GF-D8 (cell line): Measurements from ENCODE around the gene HERC5.
"Not testable (repeated sequence)": the region's sequence is repeated elsewhere in the genome, so short reads cannot be mapped to it uniquely, and the experiment has no call there.

Experiments used
- DNase-seq: peaks from one replicate; lab custom pipeline; 2025; lab: John Stamatoyannopoulos, UW

HERC5 gene

DNA sequence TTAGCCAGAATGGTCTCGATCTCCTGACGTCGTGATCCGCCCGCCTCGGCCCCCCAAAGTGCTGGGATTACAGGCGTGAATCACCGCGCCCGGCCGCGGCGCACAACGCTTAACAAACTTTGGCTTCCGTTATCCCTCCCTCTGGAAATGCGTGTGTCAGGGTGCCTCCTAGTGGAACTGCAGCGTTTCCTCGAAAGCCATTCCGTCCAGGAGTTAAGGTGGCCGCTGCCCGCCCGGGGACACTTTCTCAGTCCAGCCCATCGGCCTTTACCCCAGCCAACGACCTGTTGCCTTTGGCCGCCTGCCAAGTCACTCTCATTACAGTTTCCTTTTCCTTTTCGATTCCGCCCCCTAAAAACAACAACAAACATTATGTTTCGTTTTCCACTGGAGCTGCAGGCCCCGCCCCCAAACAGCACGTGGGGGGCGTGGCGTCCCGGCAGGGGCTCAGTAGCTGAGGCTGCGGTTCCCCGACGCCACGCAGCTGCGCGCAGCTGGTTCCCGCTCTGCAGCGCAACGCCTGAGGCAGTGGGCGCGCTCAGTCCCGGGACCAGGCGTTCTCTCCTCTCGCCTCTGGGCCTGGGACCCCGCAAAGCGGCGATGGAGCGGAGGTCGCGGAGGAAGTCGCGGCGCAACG is at the start of gene HERC5:
HERC5 (plus strand) TSS at position 450 of the 637 bp plus-strand sequence; CDS start at position 601, 151 bp downstream.
- peak; percentile 81 for DNase-seq

DNA sequence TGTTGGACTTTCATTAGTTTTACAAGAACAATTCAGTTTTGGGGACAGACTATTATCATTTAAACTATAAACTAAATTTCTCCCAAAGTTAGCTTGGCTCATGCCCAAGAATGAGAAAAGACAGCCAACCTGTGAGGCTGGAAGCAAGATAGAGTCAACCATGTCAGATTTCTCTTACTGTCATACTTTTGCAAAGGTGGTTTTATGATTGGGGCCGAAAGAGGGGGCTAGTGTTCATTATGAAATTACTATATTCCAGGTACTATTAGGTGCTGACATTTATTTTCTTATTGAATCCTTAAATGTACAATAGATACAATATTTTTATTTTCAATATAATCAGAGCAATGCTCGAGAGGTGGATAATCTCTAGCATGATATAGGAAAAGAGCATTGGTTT is 47.7 kb upstream of the HERC5 start:
- no peak for DNase-seq

DNA sequence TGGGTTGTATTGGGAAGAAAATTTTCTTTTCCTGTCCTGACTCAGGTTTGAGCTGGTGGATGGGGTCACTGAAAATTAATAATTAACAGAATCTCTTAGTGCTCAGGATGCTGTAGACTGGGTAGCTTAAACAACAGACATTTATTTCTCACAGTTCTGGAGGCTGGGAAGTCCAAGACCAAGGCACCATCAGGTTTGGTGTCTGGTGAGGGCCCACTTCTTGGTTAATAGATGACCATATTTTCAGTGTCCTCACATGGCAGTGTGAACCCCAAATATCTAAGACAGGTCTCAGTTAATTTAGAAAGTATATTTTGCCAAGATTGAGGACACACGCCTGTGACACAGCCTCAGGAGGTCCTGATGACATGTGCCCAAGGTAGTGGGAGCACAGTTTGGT is 47.1 kb upstream of the HERC5 start:
- no peak for DNase-seq

DNA sequence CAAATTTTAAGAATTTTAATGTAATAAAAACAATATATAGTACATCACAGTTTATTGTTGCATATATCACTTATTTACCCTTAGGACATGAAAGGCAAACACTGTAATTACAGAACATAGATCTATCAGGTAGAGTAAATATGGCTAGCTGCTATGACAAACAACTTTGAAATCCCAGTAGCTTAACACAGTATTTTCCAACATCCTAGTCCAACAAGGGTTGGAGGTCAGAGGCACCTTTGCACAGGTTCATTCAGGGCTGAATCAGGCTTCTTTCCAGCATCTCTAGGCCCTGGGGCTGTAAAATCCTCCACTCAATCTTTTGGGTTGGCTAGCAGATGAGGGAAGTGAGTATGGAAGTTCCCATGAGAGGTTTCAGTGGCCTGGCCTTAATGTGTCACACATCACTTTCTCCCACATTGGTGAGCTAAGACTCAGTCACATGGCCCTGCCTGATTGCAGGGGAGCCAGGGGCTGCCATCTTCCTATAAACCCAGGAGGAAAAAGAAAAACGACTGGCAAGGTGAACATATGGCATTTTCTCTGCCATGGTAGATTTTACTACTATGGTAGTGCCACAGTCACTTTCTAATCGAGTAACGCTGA is 45.3 kb upstream of the HERC5 start:
- no peak for DNase-seq

DNA sequence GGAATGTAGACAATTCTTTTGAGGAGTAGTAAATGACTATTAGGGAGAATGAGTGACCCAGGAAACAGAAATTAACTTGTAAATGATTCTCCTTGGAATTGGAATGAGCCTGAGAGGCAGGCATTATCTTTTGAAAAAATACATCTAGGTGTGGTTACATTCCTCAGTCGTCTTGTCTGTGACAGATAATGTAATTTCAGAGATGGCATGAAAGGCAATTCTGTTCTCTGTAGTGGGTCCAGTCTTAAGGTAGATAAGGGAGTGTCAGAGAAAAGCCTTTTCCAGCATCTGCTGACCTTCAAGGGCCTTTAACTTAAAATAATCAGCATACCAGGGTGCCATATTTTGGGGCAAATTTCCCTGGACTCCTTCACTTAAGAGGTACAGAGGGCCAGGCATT is 43.1 kb upstream of the HERC5 start:
- DNase-seq: no peak

DNA sequence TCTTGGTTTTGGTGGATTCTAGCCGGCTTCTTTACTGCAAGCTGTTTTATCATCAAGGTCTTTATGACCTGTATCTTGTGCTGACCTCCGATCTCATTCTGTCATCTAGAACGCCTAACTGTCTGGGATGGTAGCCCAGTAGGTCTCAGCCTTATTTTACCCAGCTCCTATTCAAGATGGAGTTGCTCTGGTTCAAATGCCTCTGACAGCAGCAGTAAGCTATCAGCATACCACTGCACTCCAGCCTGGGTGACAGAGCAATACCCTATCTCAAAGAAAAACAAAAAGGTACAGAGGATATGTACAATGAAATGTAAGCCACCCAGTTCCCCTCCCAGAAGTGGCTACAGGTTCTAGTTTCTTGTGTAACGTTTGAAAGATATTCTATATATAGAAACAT is 42.2 kb upstream of the HERC5 start:
- DNase-seq: no peak

DNA sequence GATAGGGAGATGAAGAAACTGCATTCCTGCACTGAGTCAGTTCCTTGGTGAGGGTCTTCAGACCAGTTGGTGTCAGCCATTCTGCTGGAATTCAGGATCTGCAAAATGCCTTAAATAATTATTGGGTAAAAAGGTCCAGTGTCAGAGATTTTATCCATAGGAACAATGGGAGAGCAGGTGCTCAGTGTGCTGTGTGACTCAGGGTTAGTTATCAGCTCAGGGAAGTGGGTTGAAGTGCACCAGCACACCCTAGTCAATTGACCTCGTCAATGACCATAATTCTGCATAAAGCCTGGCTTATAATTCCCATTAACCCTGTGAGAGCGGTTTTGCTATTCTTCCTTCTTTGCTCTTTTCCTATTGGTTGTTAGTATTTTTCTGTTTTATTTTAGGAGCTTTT is 40.9 kb upstream of the HERC5 start:
- no peak for DNase-seq

DNA sequence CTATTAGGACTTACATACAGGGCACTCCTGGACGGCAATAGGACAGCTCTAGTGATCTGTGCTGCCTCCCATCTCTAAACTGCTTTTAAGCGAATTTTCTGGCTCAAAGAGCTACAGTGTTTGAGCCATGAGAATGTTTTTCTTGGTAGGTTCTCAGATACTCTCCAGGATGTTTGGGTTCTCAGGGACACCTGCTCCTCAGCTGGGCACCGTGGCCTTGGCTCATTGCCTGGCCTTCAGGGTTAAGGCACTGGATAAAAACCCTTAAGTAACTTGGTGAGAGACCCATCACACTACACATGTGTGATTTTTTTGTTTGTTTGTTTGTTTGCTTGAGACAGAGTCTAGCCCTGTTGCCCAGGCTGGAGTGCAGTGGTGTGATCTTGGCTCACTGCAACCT is 38.5 kb upstream of the HERC5 start:
- DNase-seq: no peak

DNA sequence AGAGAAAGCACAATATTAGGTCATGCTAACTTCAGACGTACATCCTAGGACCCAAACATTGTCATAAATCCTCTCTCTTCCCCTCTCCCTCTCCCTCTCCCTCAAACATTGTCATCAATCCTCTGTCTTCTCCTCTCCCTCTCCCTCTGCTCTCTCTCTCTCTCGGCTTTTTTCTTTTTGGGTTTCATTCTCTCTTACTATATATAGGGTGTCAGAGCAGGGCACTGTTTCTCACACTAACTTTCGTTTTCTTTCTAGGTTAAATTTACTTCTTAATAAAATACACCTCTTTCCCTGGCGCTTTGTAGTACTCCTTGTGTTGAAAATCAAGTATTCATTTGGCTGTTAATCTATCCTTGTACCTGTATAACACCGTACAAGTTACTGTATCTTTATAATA is 37.0 kb upstream of the HERC5 start:
- no peak for DNase-seq

DNA sequence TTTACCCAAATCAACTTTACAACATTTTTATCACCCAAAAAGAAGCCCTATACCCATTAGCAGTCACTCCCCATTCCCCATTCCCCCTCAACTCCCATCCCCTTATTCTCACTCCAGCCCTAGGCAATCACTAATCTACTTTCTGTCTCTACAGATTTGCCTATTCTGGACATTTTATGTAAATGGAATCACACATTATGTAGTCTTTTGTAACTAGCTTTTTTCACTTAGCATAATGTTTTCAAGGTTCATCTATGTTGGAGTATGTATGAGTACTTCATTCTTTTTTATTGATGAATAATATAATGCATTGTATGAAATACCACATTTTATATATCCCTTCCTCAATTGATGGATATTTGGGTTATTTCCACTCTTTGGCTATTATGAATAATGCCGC is 36.1 kb upstream of the HERC5 start:
- DNase-seq: no peak

DNA sequence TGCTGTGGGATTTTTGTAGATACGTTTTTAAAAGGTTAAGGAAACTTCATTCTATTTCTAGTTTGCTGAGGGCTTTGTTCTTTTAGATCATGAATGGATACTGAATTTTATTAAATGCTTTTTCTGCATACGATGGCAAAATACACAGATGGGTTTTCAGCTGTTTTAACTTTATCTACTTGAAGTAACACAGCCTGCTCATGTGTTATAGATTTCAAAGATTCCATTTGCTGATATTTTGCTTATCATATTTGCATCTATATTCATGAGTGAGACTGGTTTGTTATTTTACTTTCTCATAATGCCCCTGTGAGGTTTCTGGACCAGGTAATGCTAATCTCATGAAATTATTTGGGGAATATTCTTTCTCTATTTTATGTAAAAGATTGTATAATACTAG is 34.5 kb upstream of the HERC5 start:
- no peak for DNase-seq

DNA sequence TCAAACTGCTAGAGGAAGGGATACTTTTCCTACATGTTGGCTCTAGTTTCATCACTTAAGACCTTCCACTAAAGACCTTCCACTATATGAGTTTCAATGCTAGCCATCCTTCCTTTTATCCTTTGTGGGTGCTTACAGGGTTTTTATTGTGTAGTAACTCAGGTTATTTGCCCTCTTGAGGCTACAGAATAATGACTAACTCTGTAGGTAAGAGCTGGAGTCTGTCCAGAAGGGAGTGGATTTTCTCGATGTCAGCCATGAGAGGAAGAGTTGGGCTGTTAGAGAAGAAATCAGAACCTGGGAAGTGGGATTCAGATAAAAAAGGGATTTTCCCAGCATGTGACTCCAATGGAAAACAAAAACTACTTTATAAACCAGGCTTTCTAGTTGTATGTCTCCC is 27.5 kb upstream of the HERC5 start:
- no peak for DNase-seq

DNA sequence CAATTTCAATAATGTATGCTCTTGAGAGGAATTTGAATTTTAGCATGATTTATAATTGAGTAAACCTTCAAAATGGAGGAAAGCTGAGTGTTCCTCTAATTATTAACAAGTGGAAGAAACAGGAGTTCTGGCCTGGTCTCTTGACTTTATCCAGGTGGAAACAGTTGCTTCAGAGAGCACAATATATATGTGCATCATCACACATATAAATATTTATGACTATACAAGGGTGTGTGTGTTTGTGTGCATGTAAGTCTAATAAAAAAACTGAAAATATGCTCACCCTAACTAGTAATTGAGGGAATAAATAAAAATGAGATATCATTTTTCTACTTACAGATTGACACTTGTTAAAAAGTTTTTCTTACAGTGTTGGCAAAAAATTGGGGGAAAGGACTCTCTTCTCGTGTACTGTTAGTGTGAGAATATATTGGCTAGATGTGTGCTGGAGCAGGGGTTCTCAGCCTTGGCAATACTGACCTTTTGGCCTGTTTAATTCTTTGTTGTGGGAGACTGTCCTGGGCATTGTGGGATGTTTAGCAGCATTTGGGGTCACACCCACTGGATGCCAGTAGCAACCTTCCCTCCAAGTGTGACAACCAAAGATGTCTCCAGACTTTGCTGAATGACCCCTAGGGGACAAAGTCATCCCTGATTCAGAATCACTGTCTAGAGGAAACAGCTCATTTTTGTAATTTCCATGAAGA is 20.8 kb upstream of the HERC5 start:
- no peak for DNase-seq

DNA sequence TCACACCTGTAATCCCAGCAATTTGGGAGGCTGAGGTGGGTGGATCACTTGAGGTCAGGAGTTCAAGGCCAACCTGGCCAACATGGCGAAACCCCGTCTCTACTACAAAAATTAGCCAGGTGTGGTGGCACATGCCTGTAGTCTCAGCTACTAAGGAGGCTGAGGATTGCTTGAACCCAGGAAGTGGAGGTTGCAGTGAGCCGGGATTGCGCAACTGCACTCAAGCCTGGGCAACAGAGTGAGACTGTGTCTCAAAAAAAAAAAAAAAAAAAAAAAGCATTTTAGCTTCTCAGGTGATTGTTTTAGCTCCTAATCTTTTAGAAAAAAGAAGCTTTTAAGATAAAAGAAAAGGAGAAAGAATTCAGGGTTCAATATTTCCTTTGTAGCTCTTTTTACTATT is 19.0 kb upstream of the HERC5 start:
- not testable (repeated sequence) for DNase-seq

DNA sequence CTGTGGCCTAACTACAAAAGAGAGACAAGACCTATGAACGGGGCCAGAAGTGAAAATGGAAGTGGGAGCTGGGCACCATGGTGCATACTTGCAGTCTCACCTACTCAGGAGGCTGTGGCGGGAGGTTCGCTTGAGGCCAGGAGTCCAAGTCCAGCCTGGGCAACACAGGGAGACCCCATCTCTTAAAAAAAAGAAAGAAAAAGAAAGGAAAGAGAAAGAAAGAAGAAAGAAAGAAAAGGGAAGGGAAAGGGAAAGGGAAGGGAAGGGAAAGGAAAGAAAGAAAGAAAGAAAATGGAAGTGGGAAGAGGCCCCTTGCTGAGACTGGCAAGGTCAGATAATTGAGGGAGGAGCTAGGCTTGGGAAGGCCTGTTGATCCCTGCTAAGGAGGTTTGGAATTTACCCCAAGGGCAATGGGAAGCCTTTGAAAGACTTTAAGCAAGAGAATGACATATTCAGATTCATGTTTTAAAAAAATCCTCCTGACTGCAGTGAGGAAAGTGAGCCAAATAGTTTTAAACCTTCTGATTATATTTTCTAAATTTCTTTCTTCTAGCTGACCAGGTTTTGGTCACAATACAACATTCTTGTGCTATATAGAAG is 17.7 kb upstream of the HERC5 start:
- DNase-seq: no peak

DNA sequence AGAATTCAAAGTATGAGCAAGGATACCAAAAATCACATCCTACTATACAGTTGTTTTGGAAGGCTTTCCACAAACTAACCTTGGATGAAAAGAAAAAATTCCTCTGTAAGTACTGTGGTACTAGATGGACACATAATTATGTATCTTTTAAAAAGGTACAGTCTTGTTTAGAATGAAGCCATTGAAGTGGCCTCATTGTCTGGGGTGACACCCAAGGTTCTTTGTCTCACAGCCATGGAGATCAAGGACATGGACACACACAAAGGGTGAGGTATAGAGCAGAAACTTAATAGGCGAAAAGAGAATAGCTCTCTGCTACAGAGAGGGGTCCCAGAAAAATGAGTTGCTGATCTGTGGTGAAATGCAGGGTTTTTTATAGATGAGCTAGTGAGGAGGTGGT is 16.8 kb upstream of the HERC5 start:
- no peak for DNase-seq

DNA sequence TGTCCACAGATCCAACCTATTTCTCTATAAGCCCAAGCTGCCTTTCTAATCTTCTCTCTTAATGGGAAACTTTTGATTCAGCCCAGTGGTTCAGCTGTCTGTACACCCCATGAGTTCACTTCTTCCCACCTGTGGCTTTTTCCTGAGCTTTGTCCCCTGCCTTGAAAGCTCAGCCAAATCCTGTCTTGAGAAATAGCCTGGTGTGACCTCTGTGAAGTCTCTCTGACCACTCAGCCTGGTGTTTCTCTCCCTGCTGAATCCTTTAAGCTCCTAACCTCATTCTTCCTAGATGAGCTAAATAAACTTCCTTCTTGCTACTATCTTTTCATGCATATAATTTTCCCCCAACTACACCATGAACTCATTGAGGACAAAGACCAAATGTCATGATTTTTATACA is 15.2 kb upstream of the HERC5 start:
- DNase-seq: no peak

DNA sequence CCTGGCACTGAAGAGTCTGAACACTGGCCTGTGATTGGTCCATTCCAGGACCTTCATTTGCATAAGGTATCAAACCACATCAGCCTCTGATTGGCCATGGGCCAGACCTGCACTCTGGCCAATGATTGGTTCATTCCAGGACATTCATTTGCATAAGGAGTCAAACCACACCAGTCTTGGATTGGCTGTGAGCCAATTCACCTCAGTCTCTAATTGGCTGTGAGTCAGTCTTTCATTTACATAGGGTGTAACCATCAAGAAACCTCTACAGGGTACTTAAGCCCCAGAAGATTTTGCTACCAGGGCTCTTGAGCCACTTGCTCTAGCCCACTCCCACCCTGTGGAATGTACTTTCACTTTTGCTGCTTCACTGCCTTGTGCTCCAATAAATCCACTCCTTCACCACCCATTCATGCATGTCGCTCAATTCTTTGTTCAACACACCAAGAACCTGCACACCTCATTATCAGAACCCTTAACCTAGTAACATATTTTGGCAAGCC is 14.2 kb upstream of the HERC5 start:
- no peak for DNase-seq

DNA sequence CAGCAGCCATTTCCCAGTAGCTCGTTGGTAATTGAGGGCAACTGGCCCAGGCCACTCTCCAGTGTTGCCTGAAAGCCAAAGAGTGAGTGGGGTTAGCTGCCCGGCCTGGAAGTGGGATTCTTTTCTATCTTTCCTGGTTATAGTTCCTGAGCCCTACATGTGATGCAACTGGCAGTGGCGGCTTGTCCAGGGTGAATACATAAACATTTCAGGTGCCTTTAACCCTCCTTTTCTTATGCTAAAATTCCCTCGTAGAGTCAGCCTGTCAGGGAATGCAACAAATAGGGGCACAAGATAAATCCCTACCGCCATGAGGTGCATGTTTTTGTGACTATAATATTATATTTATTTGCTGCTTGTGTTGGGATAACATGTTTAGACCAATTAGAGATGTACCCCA is 13.4 kb upstream of the HERC5 start:
- DNase-seq: no peak

DNA sequence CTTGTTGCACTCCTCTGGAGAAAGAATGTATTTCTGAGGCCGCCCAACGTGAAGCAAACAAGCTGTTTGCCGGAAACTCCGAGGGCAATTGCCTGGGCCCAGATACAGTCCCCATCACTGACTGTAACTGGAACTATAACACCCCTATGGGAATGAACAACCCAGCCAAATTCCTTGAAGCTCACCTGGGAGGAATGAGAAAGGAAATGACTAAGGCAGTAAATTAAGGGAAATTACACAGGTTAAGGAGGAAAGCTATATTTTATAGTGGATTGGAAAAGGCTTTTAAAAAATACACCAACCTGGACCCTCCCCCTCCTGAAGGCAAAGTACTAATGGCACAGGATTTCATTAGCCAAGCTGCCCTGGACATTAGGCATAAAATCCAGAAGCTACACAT is 11.7 kb upstream of the HERC5 start:
- no peak for DNase-seq

DNA sequence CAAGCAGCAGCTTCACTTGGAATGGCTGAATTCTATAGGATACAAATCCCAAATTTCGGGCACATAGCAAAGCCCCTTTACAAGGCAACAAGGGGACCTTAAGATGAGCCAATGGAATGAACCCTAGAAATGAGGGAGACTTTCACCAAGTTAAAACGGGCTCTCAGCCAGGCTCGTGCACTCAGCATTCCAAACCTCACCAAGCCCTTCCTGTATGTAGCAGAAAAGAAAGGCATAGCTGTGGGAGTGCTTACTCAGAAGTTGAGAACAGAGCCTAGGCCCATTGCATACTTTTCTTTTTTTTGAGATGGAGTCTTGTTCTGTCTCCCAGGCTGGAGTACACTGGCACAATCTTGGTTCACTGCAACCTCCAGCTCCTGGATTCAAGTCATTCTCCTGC is 10.8 kb upstream of the HERC5 start:
- no peak for DNase-seq

DNA sequence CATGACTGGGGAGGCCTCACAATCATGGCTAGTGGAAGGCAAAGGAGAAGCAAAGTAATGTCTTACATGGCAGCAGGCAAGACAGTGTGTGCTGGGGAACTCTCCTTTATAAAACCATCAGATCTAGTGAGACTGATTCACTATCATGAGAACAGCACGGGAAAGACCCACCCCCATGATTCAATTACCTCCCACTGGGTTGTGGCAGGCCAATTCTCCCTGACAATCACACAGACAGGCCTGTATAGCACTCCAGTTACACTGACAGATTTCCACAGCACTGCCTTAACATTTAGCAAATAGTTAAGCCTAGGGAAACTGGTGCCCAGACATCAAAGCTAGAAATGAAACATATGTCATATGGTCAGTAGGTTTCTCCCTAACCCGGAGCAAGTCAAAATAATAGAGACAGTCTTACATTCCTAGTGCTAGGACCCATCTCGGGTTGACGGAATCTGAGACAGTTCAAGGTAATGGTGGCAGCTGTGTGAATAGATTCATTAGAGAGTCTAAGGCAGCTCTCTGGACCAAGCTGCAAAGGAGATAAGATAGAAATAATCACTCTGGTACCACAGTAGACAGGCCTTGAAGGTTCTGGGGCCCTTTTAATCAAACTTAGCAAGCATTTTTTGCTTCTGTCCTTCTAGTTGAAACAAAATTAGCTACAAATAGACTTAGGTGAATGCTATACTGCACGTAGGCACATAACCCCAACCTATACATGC is 9.4 kb upstream of the HERC5 start:
- no peak for DNase-seq
